Naive thymus-derived CD8-positive, alpha-beta T cell (primary cell): ENCODE data around the gene SDF4. TPM values are rescaled to one million over a fixed set of nuclear protein-coding genes. Genes with fewer than 3 reads are reported as not detected.

Source experiments
- ATAC-seq, 2 donors: fragments of 150-1000 bp; cut with Tn5 transposase in 1 of 2; sonication (Bioruptor Pico), chemical (Tn5 transposase) in 1 of 2; 1 replicate in 1 of 2; 2 replicates in 1 of 2; pipeline ENCODE4 v1.10.0; 2021; ENCODE audit warnings: mild to moderate bottlenecking in 2 of 2, moderate library complexity in 2 of 2
- POLR2A ChIA-PET: fragments of 350-600 bp; sonication (Branson Sonifier 250); formaldehyde crosslinking; loops from one replicate; lab custom pipeline; 2021; ENCODE audit warnings: antibody characterized with exemption; lab: Charles Lee
- DNase-seq, 10 donors: peaks; one replicate each; pipeline versions ENCODE4 v3.0.0 to v3.0.0-alpha.2; 2020 to 2022
- H3K27ac Mint-ChIP-seq, 10 donors: one replicate each; pipeline ENCODE4 v1.8.0; 2020 to 2022; ENCODE audit warnings: mild to moderate bottlenecking in 10 of 10, mixed read lengths in 10 of 10, moderate library complexity in 4 of 10, inconsistent platforms in 1 of 10
- H3K27me3 Mint-ChIP-seq, 5 donors: one replicate each; pipeline ENCODE4 v1.8.0; 2021 to 2022; ENCODE audit warnings: mixed read lengths in 5 of 5
- H3K36me3 Mint-ChIP-seq, 3 donors: one replicate each; pipeline ENCODE4 v1.8.0; 2020 to 2022; ENCODE audit warnings: mixed read lengths in 3 of 3, mild to moderate bottlenecking in 2 of 3, inconsistent platforms in 1 of 3
- H3K4me1 Mint-ChIP-seq, 4 donors: one replicate each; pipeline ENCODE4 v1.8.0; 2021 to 2022; ENCODE audit warnings: mixed read lengths in 4 of 4
- H3K4me3 Mint-ChIP-seq, 10 donors: one replicate each; pipeline ENCODE4 v1.8.0; 2020 to 2022; ENCODE audit warnings: mild to moderate bottlenecking in 10 of 10, mixed read lengths in 10 of 10, moderate library complexity in 6 of 10, inconsistent platforms in 1 of 10
- H3K9me3 Mint-ChIP-seq, 9 donors: one replicate each; pipeline ENCODE4 v1.8.0; 2020 to 2022; ENCODE audit warnings: mixed read lengths in 9 of 9, mild to moderate bottlenecking in 3 of 9, inconsistent platforms in 1 of 9, moderate library complexity in 1 of 9
- polyA plus RNA-seq, 3 donors: library from polyadenylated mRNA; unstranded; fragments of 300-500 nt; fragmentation: Illumina TruSeq; gene quantifications; one replicate each; pipeline ENCODE4 v1.2.3, GENCODE V29; 2021
- total RNA-seq, 8 experiments: library from RNA in 2 of 8; stranded (reverse) in 2 of 8; gene quantifications; one replicate each; pipeline ENCODE4 v1.2.3 and lab custom pipeline; 2021 to 2026

SDF4 gene
- total RNA-seq (100 to 1,000 TPM; 110 to 115 TPM), polyA plus RNA-seq (10 to 100 TPM; 73.8 to 86.3 (median 76.7) TPM), total RNA-seq (lab: John Stamatoyannopoulos, UW) (73.3 to 197 (median 121) reads per million in 6 experiments)

GRCh38 chr1:1231400-1232207 lies at the start of gene SDF4:
TSS of gene SDF4 (minus strand) at chr1:1232001. CDS start at chr1:1228772, 3,229 bp downstream.
- Mint-ChIP-seq H3K36me3 (peaks cover 0 to 11% (median 0%) of the 10 kb centered on the region in 3 donors), H3K4me1 (peaks cover 14 to 43% (median 37%) of the 10 kb centered on the region in 4 donors), H3K9me3 (no peaks in the 10 kb centered on the region), H3K4me3 (peak within 1 kb of the TSS; percentile 83 to 96 (median 91)), H3K27ac (peak within 1 kb of the TSS; percentile 74 to 97 (median 92)), H3K27me3 (no peaks in the 10 kb centered on the region)
- POLR2A ChIA-PET, result interaction anchor here (0.6 to 1.6 kb wide), 6 partner anchors 16 to 74 kb away, joined by 3 to 6 read pairs (median 4); partner anchors contain the start of gene UBE2J2
- ATAC-seq, result peak; percentile 93 to 96
- peak; percentile 92 to 98 (median 96) for DNase-seq

GRCh38 chr1:1280782-1281481 lies 49.1 kb upstream of the SDF4 start:
- POLR2A ChIA-PET, result no interaction called here
- peaks cover 0 to 4% (median 1%) of the 10 kb centered on the region in 4 donors for H3K4me1 Mint-ChIP-seq
- no peaks in the 10 kb centered on the region for H3K27me3 Mint-ChIP-seq
- no peaks in the 10 kb centered on the region for H3K36me3 Mint-ChIP-seq
- no peaks in the 10 kb centered on the region for H3K9me3 Mint-ChIP-seq
- ATAC-seq (no peak), DNase-seq (no peak)
- H3K27ac Mint-ChIP-seq, result no peak overlapping the region
- no peak overlapping the region for H3K4me3 Mint-ChIP-seq

GRCh38 chr1:1279028-1279427 lies 47.2 kb upstream of the SDF4 start:
- no peak for ATAC-seq
- peaks cover 0 to 9% (median 1%) of the 10 kb centered on the region in 4 donors for H3K4me1 Mint-ChIP-seq
- DNase-seq, result no peak
- POLR2A ChIA-PET, result interaction anchor here (0.7 to 1.1 kb wide), 2 partner anchors 119 to 257 kb away, joined by 3 to 4 read pairs; no protein-coding TSS in a partner anchor
- no peaks in the 10 kb centered on the region for H3K36me3 Mint-ChIP-seq
- no peak overlapping the region for H3K27ac Mint-ChIP-seq
- H3K27me3 Mint-ChIP-seq, result no peaks in the 10 kb centered on the region
- no peak overlapping the region for H3K4me3 Mint-ChIP-seq
- H3K9me3 Mint-ChIP-seq, result no peaks in the 10 kb centered on the region

GRCh38 chr1:1278620-1279019 lies 46.8 kb upstream of the SDF4 start:
- ATAC-seq (no peak), DNase-seq (no peak)
- peaks cover 0 to 7% (median 1%) of the 10 kb centered on the region in 4 donors for H3K4me1 Mint-ChIP-seq
- H3K27me3 Mint-ChIP-seq, result no peaks in the 10 kb centered on the region
- H3K9me3 Mint-ChIP-seq, result no peaks in the 10 kb centered on the region
- POLR2A ChIA-PET, result interaction anchor here (0.7 to 1.1 kb wide), 2 partner anchors 119 to 257 kb away, joined by 3 to 4 read pairs; no protein-coding TSS in a partner anchor
- H3K27ac Mint-ChIP-seq, result peak overlapping the region in 1 of 10 donors; percentile 27
- H3K36me3 Mint-ChIP-seq, result no peaks in the 10 kb centered on the region
- H3K4me3 Mint-ChIP-seq, result no peak overlapping the region

- Mint-ChIP-seq H3K27ac (peak overlapping the region in 3 of 10 donors; percentile 17 to 90 (median 54)), H3K4me3 (peak overlapping the region in 9 of 10 donors; percentile 19 to 84 (median 60)), H3K9me3 (no peaks in the 10 kb centered on the region), H3K27me3 (no peaks in the 10 kb centered on the region), H3K4me1 (peaks cover 11 to 24% (median 22%) of the 10 kb centered on the region in 4 donors), H3K36me3 (peaks cover 0 to 9% (median 1%) of the 10 kb centered on the region in 3 donors)
- POLR2A ChIA-PET, result interaction anchor here (1.0 to 1.1 kb wide), 2 partner anchors 10 to 197 kb away, joined by 3 read pairs; no protein-coding TSS in a partner anchor
- ATAC-seq, result no peak
- no peak for DNase-seq
Observed at GRCh38 chr1:1275836-1276235, 44.0 kb upstream of the SDF4 start.

GRCh38 chr1:1274931-1275431 lies 43.2 kb upstream of the SDF4 start:
- Mint-ChIP-seq H3K36me3 (peaks cover 0 to 18% (median 1%) of the 10 kb centered on the region in 3 donors), H3K4me3 (peak overlapping the region; percentile 62 to 83 (median 70)), H3K9me3 (no peaks in the 10 kb centered on the region), H3K4me1 (peaks cover 20 to 33% (median 31%) of the 10 kb centered on the region in 4 donors), H3K27me3 (no peaks in the 10 kb centered on the region), H3K27ac (peak overlapping the region in 5 of 10 donors; percentile 52 to 87 (median 72))
- no peak for DNase-seq
- POLR2A ChIA-PET, result interaction anchor here (1.0 to 2.1 kb wide), 3 partner anchors 11 to 46 kb away, joined by 3 to 8 read pairs (median 4); no protein-coding TSS in a partner anchor
- ATAC-seq, result no peak

- Mint-ChIP-seq H3K27me3 (no peaks in the 10 kb centered on the region), H3K4me3 (peak overlapping the region; percentile 62 to 83 (median 70)), H3K4me1 (peaks cover 24 to 39% (median 36%) of the 10 kb centered on the region in 4 donors), H3K27ac (peak overlapping the region in 6 of 10 donors; percentile 3 to 87 (median 72)), H3K9me3 (no peaks in the 10 kb centered on the region), H3K36me3 (peaks cover 0 to 21% (median 1%) of the 10 kb centered on the region in 3 donors)
- POLR2A ChIA-PET, result interaction anchor here (0.9 to 2.1 kb wide), 10 partner anchors 11 to 153 kb away, joined by 3 to 8 read pairs (median 4); partner anchors contain the start of genes AURKAIP1, B3GALT6, CCNL2 and MRPL20
- DNase-seq (no peak), ATAC-seq (no peak)
Observed at GRCh38 chr1:1274299-1274930, 42.6 kb upstream of the SDF4 start.

GRCh38 chr1:1273512-1274298 lies 41.9 kb upstream of the SDF4 start, which contains the start of gene UBE2J2:
TSS of gene UBE2J2 (minus strand) at chr1:1273854. CDS start at chr1:1267992, 5,862 bp downstream.
- H3K27me3 Mint-ChIP-seq, result no peaks in the 10 kb centered on the region
- POLR2A ChIA-PET, result interaction anchor here (0.6 to 2.1 kb wide), 13 partner anchors 8 to 231 kb away, joined by 3 to 8 read pairs (median 4); partner anchors contain the start of genes AURKAIP1, B3GALT6, CCNL2 and MRPL20
- peaks cover 0 to 21% (median 1%) of the 10 kb centered on the region in 3 donors for H3K36me3 Mint-ChIP-seq
- H3K4me3 Mint-ChIP-seq, result peak within 1 kb of the TSS; percentile 80 to 93 (median 87)
- H3K9me3 Mint-ChIP-seq, result no peaks in the 10 kb centered on the region
- H3K4me1 Mint-ChIP-seq, result peaks cover 25 to 42% (median 36%) of the 10 kb centered on the region in 4 donors
- ATAC-seq (peak; percentile 93 to 97), DNase-seq (peak; percentile 86 to 97 (median 92))
- H3K27ac Mint-ChIP-seq, result peak within 1 kb of the TSS; percentile 75 to 96 (median 91)

GRCh38 chr1:1273209-1273511 lies 41.4 kb upstream of the SDF4 start:
- peaks cover 0 to 24% (median 1%) of the 10 kb centered on the region in 3 donors for H3K36me3 Mint-ChIP-seq

GRCh38 chr1:1272341-1273208 lies 40.8 kb upstream of the SDF4 start:
- no peak for DNase-seq
- ATAC-seq, result peak in 1 of 2 donors; percentile 7
- peak overlapping the region; percentile 75 to 96 (median 91) for H3K27ac Mint-ChIP-seq
- POLR2A ChIA-PET, result interaction anchor here (0.6 to 2.1 kb wide), 7 partner anchors 9 to 307 kb away, joined by 3 to 8 read pairs (median 3); partner anchors contain the start of genes AURKAIP1 and TTLL10
- no peaks in the 10 kb centered on the region for H3K27me3 Mint-ChIP-seq
- H3K4me1 Mint-ChIP-seq, result peaks cover 29 to 50% (median 37%) of the 10 kb centered on the region in 4 donors
- peaks cover 0 to 28% (median 1%) of the 10 kb centered on the region in 3 donors for H3K36me3 Mint-ChIP-seq
- no peaks in the 10 kb centered on the region for H3K9me3 Mint-ChIP-seq
- peak overlapping the region; percentile 80 to 93 (median 87) for H3K4me3 Mint-ChIP-seq

More at GRCh38 chr1:1273209-1273511, 41.4 kb upstream of the SDF4 start:
- peak in 1 of 2 donors; percentile 9 for ATAC-seq
- Mint-ChIP-seq H3K27ac (peak overlapping the region; percentile 75 to 96 (median 91)), H3K9me3 (no peaks in the 10 kb centered on the region), H3K4me3 (peak overlapping the region; percentile 80 to 93 (median 87)), H3K4me1 (peaks cover 26 to 47% (median 36%) of the 10 kb centered on the region in 4 donors), H3K27me3 (no peaks in the 10 kb centered on the region)
- DNase-seq, result peak in 1 of 10 donors; percentile 21
- POLR2A ChIA-PET, result interaction anchor here (0.6 to 2.1 kb wide), 12 partner anchors 9 to 232 kb away, joined by 3 to 8 read pairs (median 4); partner anchors contain the start of genes AURKAIP1, CCNL2 and MRPL20
